NCI-H146 (cell line): ENCODE data around the gene MTHFSD.

Experiments used
- DNase-seq: peaks from one replicate; lab custom pipeline; 2025; lab: John Stamatoyannopoulos, UW

Gene MTHFSD

GRCh38 chr16:86570558-86571529 lies 15.8 kb upstream of the MTHFSD start:
- DNase-seq: no peak

- no peak for DNase-seq
Observed at GRCh38 chr16:86569701-86570447, 14.8 kb upstream of the MTHFSD start.

- no peak for DNase-seq
Observed at GRCh38 chr16:86568677-86569623, 13.9 kb upstream of the MTHFSD start.

- DNase-seq: no peak
Observed at GRCh38 chr16:86567701-86568581, 12.9 kb upstream of the MTHFSD start.

- no peak for DNase-seq
Observed at GRCh38 chr16:86566966-86567700, 12.1 kb upstream of the MTHFSD start.

GRCh38 chr16:86566601-86566965 lies 11.5 kb upstream of the MTHFSD start, which contains the start of gene FOXC2:
TSS of gene FOXC2 (plus strand) at chr16:86566829. CDS start at chr16:86567336, 507 bp downstream.
- no peak for DNase-seq

- DNase-seq: no peak
Observed at GRCh38 chr16:86565644-86566511, 10.8 kb upstream of the MTHFSD start.

GRCh38 chr16:86565181-86565631 lies 10.2 kb upstream of the MTHFSD start:
- no peak for DNase-seq

- peak; percentile 79 for DNase-seq
Observed at GRCh38 chr16:86563469-86564345, 8.7 kb upstream of the MTHFSD start.

GRCh38 chr16:86562356-86562755 lies 7.3 kb upstream of the MTHFSD start:
- DNase-seq: no peak

GRCh38 chr16:86559802-86560305 lies 4.8 kb upstream of the MTHFSD start:
- DNase-seq: no peak

GRCh38 chr16:86558355-86559193 lies 3.5 kb upstream of the MTHFSD start:
- DNase-seq: no peak

- DNase-seq: no peak
Observed at GRCh38 chr16:86557587-86557986, 2.6 kb upstream of the MTHFSD start.

GRCh38 chr16:86556576-86556975 lies 1.5 kb upstream of the MTHFSD start:
- DNase-seq: no peak

GRCh38 chr16:86555704-86556075 lies 655 bp upstream of the MTHFSD start:
- DNase-seq: peak; percentile 7

- no peak for DNase-seq
Observed at GRCh38 chr16:86554599-86554916, 477 bp downstream of the MTHFSD start.

GRCh38 chr16:86553356-86553755 lies 1.7 kb downstream of the MTHFSD start:
- DNase-seq: no peak
